DND-41 (cell line): ENCODE results near the gene FNDC3B.

Source experiments
- ATAC-seq: fragments of 200-7000 bp; cut with Tn5 transposase; 3 replicates; pipeline ENCODE4 v1.9.1; 2021; ENCODE audit warnings: low read depth; ENCODE audit not compliant: insufficient read depth
- DNase-seq: peaks from one replicate; pipeline ENCODE4 v3.0.0-alpha.2; 2020
- H2AFZ ChIP-seq: 2 replicates; pipeline ENCODE4 v1.6.0; 2012; ENCODE audit warnings: low read depth, low read length
- H3K27ac ChIP-seq: 2 replicates; pipeline ENCODE4 v1.5.1; 2012; ENCODE audit warnings: low read length, inconsistent platforms
- H3K27me3 ChIP-seq: fragments of 200-600 bp; sonication (generic); 2 replicates; pipeline ENCODE4 v1.6.0; 2012; ENCODE audit warnings: low read length, mild to moderate bottlenecking, inconsistent platforms; ENCODE audit not compliant: insufficient read depth, poor library complexity
- H3K36me3 ChIP-seq: 2 replicates; pipeline ENCODE4 v1.5.1; 2012; ENCODE audit warnings: low read length, inconsistent platforms; ENCODE audit not compliant: insufficient read depth
- H3K4me1 ChIP-seq: 2 replicates; pipeline ENCODE4 v1.5.1; 2012; ENCODE audit warnings: mild to moderate bottlenecking, low read length; ENCODE audit not compliant: insufficient read depth
- H3K4me2 ChIP-seq: 2 replicates; pipeline ENCODE4 v1.6.0; 2012; ENCODE audit warnings: mild to moderate bottlenecking, moderate library complexity, low read length, inconsistent platforms; ENCODE audit not compliant: insufficient read depth
- H3K4me3 ChIP-seq, 2 experiments: fragments of 200-600 bp in 1 of 2; shearing (Covaris generic) in 1 of 2; 2 replicates each; pipeline ENCODE4 v1.5.1; 2012 to 2016; ENCODE audit warnings: inconsistent platforms in 2 of 2, low read length in 2 of 2, mild to moderate bottlenecking in 2 of 2, low read depth in 1 of 2, moderate library complexity in 1 of 2
- H3K79me2 ChIP-seq: 2 replicates; pipeline ENCODE4 v1.6.0; 2012; ENCODE audit warnings: low read length, inconsistent platforms; ENCODE audit not compliant: insufficient read depth
- H3K9ac ChIP-seq: 2 replicates; pipeline ENCODE4 v1.6.0; 2012; ENCODE audit warnings: low read depth, mild to moderate bottlenecking, inconsistent platforms, low read length, moderate library complexity
- H3K9me3 ChIP-seq: 2 replicates; pipeline ENCODE4 v1.5.1; 2012; ENCODE audit warnings: low read length, moderate library complexity, mild to moderate bottlenecking, inconsistent platforms; ENCODE audit not compliant: insufficient read depth, severe bottlenecking
- H4K20me1 ChIP-seq: 2 replicates; pipeline ENCODE4 v1.6.0; 2012; ENCODE audit warnings: low read length; ENCODE audit not compliant: insufficient read depth
- EZH2 ChIP-seq: IDR thresholded peaks from 3 replicates; pipeline ENCODE4 v1.6.1; 2012; ENCODE audit warnings: borderline replicate concordance, low read depth, mild to moderate bottlenecking, moderate library complexity, low read length, inconsistent platforms; ENCODE audit not compliant: severe bottlenecking
- TF ChIP-seq, protein P1 (sequence below): IDR thresholded peaks from 2 replicates; pipeline ENCODE4 v1.5.1; 2012; ENCODE audit warnings: borderline replicate concordance, low read length, moderate library complexity, mild to moderate bottlenecking; ENCODE audit not compliant: poor library complexity, severe bottlenecking; ENCODE audit errors: extremely low read depth

Gene FNDC3B

GRCh38 chr3:172068977-172069376 lies 29.6 kb downstream of the FNDC3B start:
- Histone ChIP-seq H3K9me3 (no peaks in the 10 kb centered on the region), H3K9ac (no peak overlapping the region), H3K27ac (no peak overlapping the region), H3K36me3 (no peaks in the 10 kb centered on the region), H2AFZ (no peak overlapping the region), H3K27me3 (no peaks in the 10 kb centered on the region), H3K4me3 (no peak overlapping the region), H3K4me2 (no peak overlapping the region), H3K79me2 (no peaks in the 10 kb centered on the region), H4K20me1 (peaks cover 2% of the 10 kb centered on the region; the same call in 1 of the 2 replicates), H3K4me1 (no peaks in the 10 kb centered on the region)
- TF ChIP-seq EZH2: no peak
- TF ChIP-seq, protein P1, sequence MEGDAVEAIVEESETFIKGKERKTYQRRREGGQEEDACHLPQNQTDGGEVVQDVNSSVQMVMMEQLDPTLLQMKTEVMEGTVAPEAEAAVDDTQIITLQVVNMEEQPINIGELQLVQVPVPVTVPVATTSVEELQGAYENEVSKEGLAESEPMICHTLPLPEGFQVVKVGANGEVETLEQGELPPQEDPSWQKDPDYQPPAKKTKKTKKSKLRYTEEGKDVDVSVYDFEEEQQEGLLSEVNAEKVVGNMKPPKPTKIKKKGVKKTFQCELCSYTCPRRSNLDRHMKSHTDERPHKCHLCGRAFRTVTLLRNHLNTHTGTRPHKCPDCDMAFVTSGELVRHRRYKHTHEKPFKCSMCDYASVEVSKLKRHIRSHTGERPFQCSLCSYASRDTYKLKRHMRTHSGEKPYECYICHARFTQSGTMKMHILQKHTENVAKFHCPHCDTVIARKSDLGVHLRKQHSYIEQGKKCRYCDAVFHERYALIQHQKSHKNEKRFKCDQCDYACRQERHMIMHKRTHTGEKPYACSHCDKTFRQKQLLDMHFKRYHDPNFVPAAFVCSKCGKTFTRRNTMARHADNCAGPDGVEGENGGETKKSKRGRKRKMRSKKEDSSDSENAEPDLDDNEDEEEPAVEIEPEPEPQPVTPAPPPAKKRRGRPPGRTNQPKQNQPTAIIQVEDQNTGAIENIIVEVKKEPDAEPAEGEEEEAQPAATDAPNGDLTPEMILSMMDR: no peak
- ATAC-seq (no peak), DNase-seq (no peak)

DNA sequence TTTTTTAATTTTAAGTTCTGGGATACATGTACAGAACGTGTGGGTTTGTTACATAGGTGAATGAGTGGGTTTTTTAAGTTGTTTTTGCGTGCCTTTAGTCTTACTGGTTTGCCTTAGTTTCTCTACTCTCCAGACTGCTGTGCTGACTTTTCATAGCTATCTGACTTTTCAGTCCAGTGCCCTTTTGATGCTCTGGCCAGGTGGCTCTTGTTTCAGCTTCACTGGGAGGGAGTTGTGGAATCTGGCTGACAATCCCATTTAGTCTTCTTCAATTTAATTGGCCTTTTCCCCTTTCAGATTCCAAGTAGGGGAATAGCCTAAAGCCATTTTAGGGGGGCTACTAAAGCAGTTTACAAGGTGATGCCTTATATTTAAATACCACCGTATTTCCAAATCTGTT lies 30.1 kb downstream of the FNDC3B start:
- no peaks in the 10 kb centered on the region for H3K79me2 ChIP-seq
- H3K36me3 ChIP-seq: no peaks in the 10 kb centered on the region
- H3K9ac ChIP-seq: no peak overlapping the region
- no peak overlapping the region for H3K27ac ChIP-seq
- H3K9me3 ChIP-seq: no peaks in the 10 kb centered on the region
- peaks cover 2% of the 10 kb centered on the region; the same call in 1 of the 2 replicates for H4K20me1 ChIP-seq
- no peak for TF ChIP-seq EZH2
- TF ChIP-seq, protein P1: no peak
- H3K27me3 ChIP-seq: no peaks in the 10 kb centered on the region
- no peak for ATAC-seq
- DNase-seq: no peak
- no peak overlapping the region for H3K4me2 ChIP-seq
- H2AFZ ChIP-seq: no peak overlapping the region
- H3K4me3 ChIP-seq: no peak overlapping the region
- H3K4me1 ChIP-seq: no peaks in the 10 kb centered on the region

GRCh38 chr3:172070269-172070668 lies 30.9 kb downstream of the FNDC3B start:
- H3K4me1 ChIP-seq: no peaks in the 10 kb centered on the region
- no peaks in the 10 kb centered on the region for H3K79me2 ChIP-seq
- H4K20me1 ChIP-seq: peaks cover 2% of the 10 kb centered on the region; the same call in 1 of the 2 replicates
- H3K9ac ChIP-seq: no peak overlapping the region
- ATAC-seq (no peak), DNase-seq (no peak)
- no peak overlapping the region for H3K4me3 ChIP-seq
- no peak overlapping the region for H2AFZ ChIP-seq
- no peaks in the 10 kb centered on the region for H3K36me3 ChIP-seq
- H3K27me3 ChIP-seq: no peaks in the 10 kb centered on the region
- no peak overlapping the region for H3K27ac ChIP-seq
- H3K4me2 ChIP-seq: no peak overlapping the region
- no peaks in the 10 kb centered on the region for H3K9me3 ChIP-seq
- TF ChIP-seq, protein P1: no peak
- no peak for TF ChIP-seq EZH2

- no peaks in the 10 kb centered on the region for H3K4me1 ChIP-seq
- H3K79me2 ChIP-seq: no peaks in the 10 kb centered on the region
- DNase-seq (no peak), ATAC-seq (no peak)
- no peak overlapping the region for H2AFZ ChIP-seq
- no peak for TF ChIP-seq EZH2
- TF ChIP-seq, protein P1: no peak
- H3K36me3 ChIP-seq: no peaks in the 10 kb centered on the region
- peaks cover 2% of the 10 kb centered on the region; the same call in 1 of the 2 replicates for H4K20me1 ChIP-seq
- no peak overlapping the region for H3K4me2 ChIP-seq
- H3K9me3 ChIP-seq: no peaks in the 10 kb centered on the region
- no peak overlapping the region for H3K4me3 ChIP-seq
- no peak overlapping the region for H3K27ac ChIP-seq
- no peak overlapping the region for H3K9ac ChIP-seq
- H3K27me3 ChIP-seq: no peaks in the 10 kb centered on the region
These were observed 31.4 kb downstream of the FNDC3B start for GRCh38 chr3:172070802-172071201.
